Measurements from ENCODE around the gene BBS9. TPM values are rescaled to one million over a fixed set of nuclear protein-coding genes. Genes with fewer than 3 reads are reported as not detected.

The BBS9 gene
- 11.1 TPM in 2 replicates for total RNA-seq

GRCh38 chr7:33128990-33129805 is at the start of gene BBS9:
Gene BBS9, plus strand, starts transcription at chr7:33129564. Its CDS starts 16,689 bp downstream, at chr7:33146253.

GRCh38 chr7:33109005-33109757 is 20.2 kb upstream of the BBS9 start, which contains the start of gene RP9:
Gene RP9, minus strand, starts transcription at chr7:33109404. Its CDS starts 32 bp downstream, at chr7:33109372.

Small RNA genes lying within 50 kb of the gene (small RNA-seq; reads per million reads assigned to genes)
- not detected for gene AC007312.1
- gene AC074338.1: not detected
- gene RNA5SP229: not detected

Other genes with a start within 250 kb of the BBS9 start
- gene KBTBD2, start 237.8 kb upstream of the BBS9 start, total RNA-seq: 61.8 and 63.7 TPM in 2 replicates
- gene FKBP9, start 172.1 kb upstream of the BBS9 start, total RNA-seq: 170 and 183 TPM in 2 replicates
- 16.0 and 23.7 TPM in 2 replicates for gene NT5C3A, start 66.8 kb upstream of the BBS9 start, total RNA-seq
- 13.4 and 14.4 TPM in 2 replicates for gene RP9, start 20.2 kb upstream of the BBS9 start, total RNA-seq

Data from vein endothelial cell (primary cell).